ENCODE data around the gene PPIF. TPM values are rescaled to one million over a fixed set of nuclear protein-coding genes. Genes with fewer than 3 reads are reported as not detected.

The PPIF gene
- total and polyA plus RNA-seq, 2 of the 13 experiments (the other 11 are each of a cell fraction or from before 2014, with no cell fraction given) = 147 to 157 TPM

DNA sequence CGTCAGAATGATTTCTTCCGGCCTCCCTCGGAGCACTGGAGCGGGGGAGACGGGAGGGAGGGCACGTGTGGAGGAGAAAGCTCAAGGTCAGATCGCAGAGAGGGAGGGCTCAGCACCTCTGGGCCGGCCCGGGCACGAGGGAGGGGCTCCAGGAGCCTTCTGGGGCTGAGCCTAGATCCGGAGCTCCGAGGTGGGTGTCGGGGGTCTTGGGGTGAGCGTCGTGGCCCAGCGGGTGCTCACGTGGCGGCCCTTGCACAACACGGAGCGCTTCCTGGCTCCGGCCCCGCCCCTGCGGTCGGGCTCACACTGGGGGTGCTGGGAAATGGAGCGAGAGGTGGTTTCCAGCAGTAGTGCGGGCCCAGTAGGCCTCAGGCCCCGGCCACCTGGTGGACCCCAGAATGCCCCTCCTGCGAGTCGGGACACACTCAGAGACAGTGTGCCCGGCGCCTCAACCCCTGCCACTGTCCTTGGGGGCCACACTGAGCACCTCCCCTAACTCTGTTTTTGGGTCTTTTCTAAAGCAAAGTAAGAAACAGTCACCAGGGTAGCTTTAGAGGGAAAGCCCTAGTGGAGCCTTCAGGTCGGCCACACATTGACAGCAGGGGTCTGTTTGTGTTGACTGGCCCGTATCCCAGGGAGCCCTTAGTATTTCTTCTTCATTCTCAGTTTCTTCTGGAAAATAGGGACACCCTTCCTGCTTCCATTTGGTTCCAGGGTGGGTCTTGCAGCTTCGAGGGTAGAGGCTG is 798 bp downstream of the PPIF start (continued):
- TF ChIP-seq, protein P1, sequence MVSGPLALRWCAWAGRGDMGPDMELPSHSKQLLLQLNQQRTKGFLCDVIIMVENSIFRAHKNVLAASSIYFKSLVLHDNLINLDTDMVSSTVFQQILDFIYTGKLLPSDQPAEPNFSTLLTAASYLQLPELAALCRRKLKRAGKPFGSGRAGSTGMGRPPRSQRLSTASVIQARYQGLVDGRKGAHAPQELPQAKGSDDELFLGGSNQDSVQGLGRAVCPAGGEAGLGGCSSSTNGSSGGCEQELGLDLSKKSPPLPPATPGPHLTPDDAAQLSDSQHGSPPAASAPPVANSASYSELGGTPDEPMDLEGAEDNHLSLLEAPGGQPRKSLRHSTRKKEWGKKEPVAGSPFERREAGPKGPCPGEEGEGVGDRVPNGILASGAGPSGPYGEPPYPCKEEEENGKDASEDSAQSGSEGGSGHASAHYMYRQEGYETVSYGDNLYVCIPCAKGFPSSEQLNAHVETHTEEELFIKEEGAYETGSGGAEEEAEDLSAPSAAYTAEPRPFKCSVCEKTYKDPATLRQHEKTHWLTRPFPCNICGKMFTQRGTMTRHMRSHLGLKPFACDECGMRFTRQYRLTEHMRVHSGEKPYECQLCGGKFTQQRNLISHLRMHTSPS (CRISPR knock-in tag; IDR thresholded peaks at IDR 0.05; ENCODE audit: low read depth) = 0 out of 2 replicates have a peak, but pooled peaks have one; percentile 15
- TF ChIP-seq, protein P2, sequence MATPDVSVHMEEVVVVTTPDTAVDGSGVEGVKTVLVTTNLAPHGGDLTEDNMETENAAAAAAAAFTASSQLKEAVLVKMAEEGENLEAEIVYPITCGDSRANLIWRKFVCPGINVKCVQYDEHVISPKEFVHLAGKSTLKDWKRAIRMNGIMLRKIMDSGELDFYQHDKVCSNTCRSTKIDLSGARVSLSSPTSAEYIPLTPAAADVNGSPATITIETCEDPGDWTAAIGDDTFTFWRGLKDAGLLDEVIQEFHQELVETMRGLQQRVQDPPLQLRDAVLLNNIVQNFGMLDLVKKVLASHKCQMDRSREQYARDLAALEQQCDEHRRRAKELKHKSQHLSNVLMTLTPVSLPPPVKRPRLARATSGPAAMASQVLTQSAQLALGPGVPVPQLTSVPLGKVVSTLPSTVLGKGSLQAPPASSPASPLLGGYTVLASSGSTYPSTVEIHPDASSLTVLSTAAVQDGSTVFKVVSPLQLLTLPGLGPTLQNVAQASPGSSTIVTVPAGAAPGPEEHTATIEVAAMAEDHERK (CRISPR knock-in tag; IDR thresholded peaks at IDR 0.05; ENCODE audit: low read depth) = no peak
- TF ChIP-seq ZNF562 (CRISPR knock-in tag; IDR thresholded peaks at IDR 0.05; ENCODE audit: borderline replicate concordance) = no peak
- TF ChIP-seq ZFP41 (CRISPR knock-in tag; IDR thresholded peaks at IDR 0.05; ENCODE audit: borderline replicate concordance) = peak; percentile 79; the same call in 1 of the 2 replicates
- no peak for TF ChIP-seq AFF4 (CRISPR knock-in tag; IDR thresholded peaks at IDR 0.05)
- no peak; the same call in 1 of the 2 replicates for TF ChIP-seq JUND (CRISPR knock-in tag; IDR thresholded peaks at IDR 0.05)
- no peak for TF ChIP-seq ZNF646 (CRISPR knock-in tag; IDR thresholded peaks at IDR 0.05)
- TF ChIP-seq HCFC1 (IDR thresholded peaks at IDR 0.05; ENCODE audit: low read depth, low read length) = no peak
- TF ChIP-seq HNRNPH1 (optimal IDR thresholded peaks at IDR 0.05; ENCODE audit: low read depth, low read length) = no peak
- peak; percentile 95 for TF ChIP-seq ZNF746 (CRISPR knock-in tag; IDR thresholded peaks at IDR 0.05)
- TF ChIP-seq CENPX (CRISPR knock-in tag; IDR thresholded peaks at IDR 0.05) = no peak
- no peak for TF ChIP-seq EHMT2 (IDR thresholded peaks at IDR 0.05; ENCODE audit: borderline replicate concordance, low read depth, low read length)
- TF ChIP-seq ZNF674 (CRISPR knock-in tag; IDR thresholded peaks at IDR 0.05; ENCODE audit: low read depth) = no peak

Measured in HepG2 (cell line).